Ovary (tissue), 3 donors: ENCODE measurements around the gene ALX4.

ENCODE experiments used
- POLR2A ChIP-seq: fragments of 450-650 bp; IDR thresholded peaks from one replicate; pipeline ENCODE4 v1.6.1; 2017; ENCODE audit warnings: antibody characterized with exemption, mild to moderate bottlenecking, moderate library complexity
- TF ChIP-seq, protein P1 (sequence below), 3 donors: fragments of 450-650 bp in 2 of 3; fragments of 200-600 bp in 1 of 3; IDR thresholded peaks; one replicate each; pipeline versions ENCODE4 v1.5.1 to v1.8.0; 2016 to 2022; ENCODE audit warnings: antibody characterized with exemption in 3 of 3, mild to moderate bottlenecking in 1 of 3
- donor health status: DM: no; HTN: no; CAD: no.

DNA sequence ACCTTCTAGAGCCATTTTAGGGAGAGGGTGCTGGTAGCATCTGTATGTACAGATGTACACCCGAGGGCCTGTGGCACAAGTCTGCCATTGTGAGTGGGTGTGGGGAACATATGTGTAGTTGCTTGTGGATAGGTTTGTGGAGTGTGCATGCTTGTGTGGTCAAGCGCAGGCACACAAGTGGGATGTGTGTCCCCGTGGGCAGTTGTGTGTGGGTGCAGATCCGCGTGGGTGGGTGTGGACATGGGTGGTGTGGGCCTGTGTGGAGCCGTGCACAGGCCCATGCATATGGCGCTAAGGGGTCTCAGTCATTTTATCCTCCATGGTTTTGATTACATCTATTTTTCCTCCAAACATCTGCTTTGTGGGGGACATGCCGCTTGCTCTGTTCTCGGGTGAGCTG, 28.8 kb downstream of the ALX4 start:
- TF ChIP-seq, protein P1, sequence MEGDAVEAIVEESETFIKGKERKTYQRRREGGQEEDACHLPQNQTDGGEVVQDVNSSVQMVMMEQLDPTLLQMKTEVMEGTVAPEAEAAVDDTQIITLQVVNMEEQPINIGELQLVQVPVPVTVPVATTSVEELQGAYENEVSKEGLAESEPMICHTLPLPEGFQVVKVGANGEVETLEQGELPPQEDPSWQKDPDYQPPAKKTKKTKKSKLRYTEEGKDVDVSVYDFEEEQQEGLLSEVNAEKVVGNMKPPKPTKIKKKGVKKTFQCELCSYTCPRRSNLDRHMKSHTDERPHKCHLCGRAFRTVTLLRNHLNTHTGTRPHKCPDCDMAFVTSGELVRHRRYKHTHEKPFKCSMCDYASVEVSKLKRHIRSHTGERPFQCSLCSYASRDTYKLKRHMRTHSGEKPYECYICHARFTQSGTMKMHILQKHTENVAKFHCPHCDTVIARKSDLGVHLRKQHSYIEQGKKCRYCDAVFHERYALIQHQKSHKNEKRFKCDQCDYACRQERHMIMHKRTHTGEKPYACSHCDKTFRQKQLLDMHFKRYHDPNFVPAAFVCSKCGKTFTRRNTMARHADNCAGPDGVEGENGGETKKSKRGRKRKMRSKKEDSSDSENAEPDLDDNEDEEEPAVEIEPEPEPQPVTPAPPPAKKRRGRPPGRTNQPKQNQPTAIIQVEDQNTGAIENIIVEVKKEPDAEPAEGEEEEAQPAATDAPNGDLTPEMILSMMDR (IDR thresholded peaks at IDR 0.05), result no peak
- TF ChIP-seq POLR2A, result no peak
